ENCODE data around the gene ATP6V1G2. TPM values are rescaled to one million over a fixed set of nuclear protein-coding genes. Genes with fewer than 3 reads are reported as not detected.

ATP6V1G2 gene
- total RNA-seq, 2 experiments from 2014 or later, result 3.8 to 14.1 TPM

DNA sequence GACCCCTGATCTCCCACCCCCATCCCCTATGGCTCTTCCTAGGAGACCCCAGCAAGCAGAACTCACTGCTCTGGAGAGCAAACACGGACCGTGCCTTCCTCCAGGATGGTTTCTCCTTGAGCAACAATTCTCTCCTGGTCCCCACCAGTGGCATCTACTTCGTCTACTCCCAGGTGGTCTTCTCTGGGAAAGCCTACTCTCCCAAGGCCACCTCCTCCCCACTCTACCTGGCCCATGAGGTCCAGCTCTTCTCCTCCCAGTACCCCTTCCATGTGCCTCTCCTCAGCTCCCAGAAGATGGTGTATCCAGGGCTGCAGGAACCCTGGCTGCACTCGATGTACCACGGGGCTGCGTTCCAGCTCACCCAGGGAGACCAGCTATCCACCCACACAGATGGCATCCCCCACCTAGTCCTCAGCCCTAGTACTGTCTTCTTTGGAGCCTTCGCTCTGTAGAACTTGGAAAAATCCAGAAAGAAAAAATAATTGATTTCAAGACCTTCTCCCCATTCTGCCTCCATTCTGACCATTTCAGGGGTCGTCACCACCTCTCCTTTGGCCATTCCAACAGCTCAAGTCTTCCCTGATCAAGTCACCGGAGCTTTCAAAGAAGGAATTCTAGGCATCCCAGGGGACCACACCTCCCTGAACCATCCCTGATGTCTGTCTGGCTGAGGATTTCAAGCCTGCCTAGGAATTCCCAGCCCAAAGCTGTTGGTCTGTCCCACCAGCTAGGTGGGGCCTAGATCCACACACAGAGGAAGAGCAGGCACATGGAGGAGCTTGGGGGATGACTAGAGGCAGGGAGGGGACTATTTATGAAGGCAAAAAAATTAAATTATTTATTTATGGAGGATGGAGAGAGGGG, 27.1 kb upstream of the ATP6V1G2 start:
- no TSS peak for BruUV-seq (replicated peaks)
- ChIA-PET POLR2A (interaction anchor here (0.6 to 2.1 kb wide), 3 partner anchors 11 to 23 kb away, joined by 3 to 10 read pairs (median 3); partner anchors contain the start of gene LST1), CTCF (ENCODE audit: unreplicated experiment) (interaction anchor here (0.5 to 1.0 kb wide), 4 partner anchors 11 to 17 kb away, joined by 3 to 4 read pairs (median 3); no protein-coding TSS in a partner anchor)
- Histone ChIP-seq H3K4me3 (ENCODE audit: low read depth, low read length, poor library complexity, severe bottlenecking) (no peak overlapping the region), H3K9me2 (ENCODE audit: insufficient read depth, low read length) (no peaks in the 10 kb centered on the region), H3K4me2 (ENCODE audit: low read length) (peak overlapping the region; percentile 82; the same call in 1 of the 2 replicates), H3K36me3 (ENCODE audit: insufficient read depth, low read length) (peaks cover 8% of the 10 kb centered on the region; the same call in 1 of the 2 replicates), H3K27ac (ENCODE audit: low read depth, low read length, poor library complexity, severe bottlenecking) (no peak overlapping the region), H3K79me2 (ENCODE audit: insufficient read depth, low read depth, low read length) (peaks cover 14% of the 10 kb centered on the region; the same call in 1 of the 2 replicates), H4K20me1 (ENCODE audit: insufficient read depth, low read length) (no peaks in the 10 kb centered on the region), H2AFZ (ENCODE audit: low read length) (no peak overlapping the region), H3K9me3 (ENCODE audit: low read length) (no peaks in the 10 kb centered on the region), H3K4me1 (ENCODE audit: insufficient read depth, low read length, poor library complexity, severe bottlenecking) (peaks cover 96% of the 10 kb centered on the region)
- TF ChIP-seq, protein P1, sequence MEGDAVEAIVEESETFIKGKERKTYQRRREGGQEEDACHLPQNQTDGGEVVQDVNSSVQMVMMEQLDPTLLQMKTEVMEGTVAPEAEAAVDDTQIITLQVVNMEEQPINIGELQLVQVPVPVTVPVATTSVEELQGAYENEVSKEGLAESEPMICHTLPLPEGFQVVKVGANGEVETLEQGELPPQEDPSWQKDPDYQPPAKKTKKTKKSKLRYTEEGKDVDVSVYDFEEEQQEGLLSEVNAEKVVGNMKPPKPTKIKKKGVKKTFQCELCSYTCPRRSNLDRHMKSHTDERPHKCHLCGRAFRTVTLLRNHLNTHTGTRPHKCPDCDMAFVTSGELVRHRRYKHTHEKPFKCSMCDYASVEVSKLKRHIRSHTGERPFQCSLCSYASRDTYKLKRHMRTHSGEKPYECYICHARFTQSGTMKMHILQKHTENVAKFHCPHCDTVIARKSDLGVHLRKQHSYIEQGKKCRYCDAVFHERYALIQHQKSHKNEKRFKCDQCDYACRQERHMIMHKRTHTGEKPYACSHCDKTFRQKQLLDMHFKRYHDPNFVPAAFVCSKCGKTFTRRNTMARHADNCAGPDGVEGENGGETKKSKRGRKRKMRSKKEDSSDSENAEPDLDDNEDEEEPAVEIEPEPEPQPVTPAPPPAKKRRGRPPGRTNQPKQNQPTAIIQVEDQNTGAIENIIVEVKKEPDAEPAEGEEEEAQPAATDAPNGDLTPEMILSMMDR (conservative IDR thresholded peaks at IDR 0.05; ENCODE audit: low read length), result no peak
- TF ChIP-seq EZH2phosphoT487 (IDR thresholded peaks at IDR 0.05; ENCODE audit: borderline replicate concordance, low read depth, low read length), result no peak
- DNase-seq (ENCODE audit: low spot score), result no peak
- intact Hi-C loops (cut with micrococcal nuclease; ENCODE audit: unreplicated experiment), result no loop called here

DNA sequence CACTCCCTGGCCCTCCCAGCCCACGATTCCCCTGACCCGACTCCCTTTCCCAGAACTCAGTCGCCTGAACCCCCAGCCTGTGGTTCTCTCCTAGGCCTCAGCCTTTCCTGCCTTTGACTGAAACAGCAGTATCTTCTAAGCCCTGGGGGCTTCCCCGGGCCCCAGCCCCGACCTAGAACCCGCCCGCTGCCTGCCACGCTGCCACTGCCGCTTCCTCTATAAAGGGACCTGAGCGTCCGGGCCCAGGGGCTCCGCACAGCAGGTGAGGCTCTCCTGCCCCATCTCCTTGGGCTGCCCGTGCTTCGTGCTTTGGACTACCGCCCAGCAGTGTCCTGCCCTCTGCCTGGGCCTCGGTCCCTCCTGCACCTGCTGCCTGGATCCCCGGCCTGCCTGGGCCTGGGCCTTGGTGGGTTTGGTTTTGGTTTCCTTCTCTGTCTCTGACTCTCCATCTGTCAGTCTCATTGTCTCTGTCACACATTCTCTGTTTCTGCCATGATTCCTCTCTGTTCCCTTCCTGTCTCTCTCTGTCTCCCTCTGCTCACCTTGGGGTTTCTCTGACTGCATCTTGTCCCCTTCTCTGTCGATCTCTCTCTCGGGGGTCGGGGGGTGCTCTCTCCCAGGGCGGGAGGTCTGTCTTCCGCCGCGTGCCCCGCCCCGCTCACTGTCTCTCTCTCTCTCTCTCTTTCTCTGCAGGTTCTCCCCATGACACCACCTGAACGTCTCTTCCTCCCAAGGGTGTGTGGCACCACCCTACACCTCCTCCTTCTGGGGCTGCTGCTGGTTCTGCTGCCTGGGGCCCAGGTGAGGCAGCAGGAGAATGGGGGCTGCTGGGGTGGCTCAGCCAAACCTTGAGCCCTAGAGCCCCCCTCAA, 25.9 kb upstream of the ATP6V1G2 start, which contains the start of gene LTA:
TSS of gene LTA (plus strand) at position 249 of the 871 bp plus-strand sequence. CDS start at position 703, 454 bp downstream.
- Histone ChIP-seq H3K27ac (ENCODE audit: low read depth, low read length, poor library complexity, severe bottlenecking) (peak within 1 kb of the TSS; percentile 75), H3K36me3 (ENCODE audit: insufficient read depth, low read length) (peaks cover 2% of the 10 kb centered on the region; the same call in 1 of the 2 replicates), H2AFZ (ENCODE audit: low read length) (peak within 1 kb of the TSS; percentile 67; the same call in 1 of the 2 replicates), H3K4me2 (ENCODE audit: low read length) (peak within 1 kb of the TSS; percentile 82), H3K79me2 (ENCODE audit: insufficient read depth, low read depth, low read length) (peaks cover 14% of the 10 kb centered on the region; the same call in 1 of the 2 replicates), H3K4me3 (ENCODE audit: low read depth, low read length, poor library complexity, severe bottlenecking) (peak within 1 kb of the TSS; percentile 68), H3K9me3 (ENCODE audit: low read length) (no peaks in the 10 kb centered on the region), H3K9me2 (ENCODE audit: insufficient read depth, low read length) (no peaks in the 10 kb centered on the region), H4K20me1 (ENCODE audit: insufficient read depth, low read length) (no peaks in the 10 kb centered on the region), H3K4me1 (ENCODE audit: insufficient read depth, low read length, poor library complexity, severe bottlenecking) (peaks cover 99% of the 10 kb centered on the region)
- TSS peak; percentile 51 for BruUV-seq (replicated peaks)
- ChIA-PET CTCF (ENCODE audit: unreplicated experiment) (interaction anchor here (1.0 to 1.5 kb wide), 2 partner anchors 14 kb away, joined by 3 read pairs; partner anchors contain the start of gene LST1), POLR2A (interaction anchor here (3.3 kb wide), 1 partner anchor 13 kb away, joined by 19 read pairs; the partner anchor contains the start of gene LST1)
- no peak for TF ChIP-seq EZH2phosphoT487 (IDR thresholded peaks at IDR 0.05; ENCODE audit: borderline replicate concordance, low read depth, low read length)
- TF ChIP-seq, protein P1 (conservative IDR thresholded peaks at IDR 0.05; ENCODE audit: low read length), result no peak
- DNase-seq (ENCODE audit: low spot score), result peak; percentile 70
- intact Hi-C loops (cut with micrococcal nuclease; ENCODE audit: unreplicated experiment), result loop anchor here (1.0 kb wide), 1 partner anchor 12 kb away; no protein-coding TSS in a partner anchor

Measured in OCI-LY7 (cell line).